HuH-7.5 (cell line): ENCODE results near the gene GOLGA6L6.
"Not testable (repeated sequence)": the region's sequence is repeated elsewhere in the genome, so short reads cannot be mapped to it uniquely, and the experiment has no call there.

ENCODE experiments used
- DNase-seq: peaks from one replicate; pipeline ENCODE4 v3.0.0; 2011; ENCODE audit warnings: low spot score

GOLGA6L6 gene, protein sequence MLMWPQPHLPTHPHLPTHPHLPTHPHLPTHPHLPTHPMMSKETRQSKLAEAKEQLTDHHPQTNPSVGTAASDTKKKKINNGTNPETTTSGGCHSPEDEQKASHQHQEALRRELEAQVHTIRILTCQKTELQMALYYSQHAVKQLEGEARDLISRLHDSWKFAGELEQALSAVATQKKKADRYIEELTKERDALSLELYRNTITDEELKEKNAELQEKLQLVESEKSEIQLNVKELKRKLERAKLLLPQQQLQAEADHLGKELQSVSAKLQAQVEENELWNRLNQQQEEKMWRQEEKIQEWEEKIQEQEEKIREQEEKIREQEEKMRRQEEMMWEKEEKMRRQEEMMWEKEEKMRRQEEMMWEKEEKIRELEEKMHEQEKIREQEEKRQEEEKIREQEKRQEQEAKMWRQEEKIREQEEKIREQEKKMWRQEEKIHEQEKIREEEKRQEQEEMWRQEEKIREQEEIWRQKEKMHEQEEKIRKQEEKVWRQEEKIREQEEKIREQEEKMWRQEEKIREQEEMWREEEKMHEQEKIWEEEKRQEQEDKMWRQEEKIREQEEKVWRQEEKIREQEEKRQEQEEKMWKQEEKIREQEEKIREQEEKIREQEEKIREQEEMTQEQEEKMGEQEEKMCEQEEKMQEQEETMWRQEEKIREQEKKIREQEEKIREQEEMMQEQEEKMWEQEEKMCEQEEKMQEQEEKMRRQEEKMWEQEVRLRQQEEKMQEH

DNA sequence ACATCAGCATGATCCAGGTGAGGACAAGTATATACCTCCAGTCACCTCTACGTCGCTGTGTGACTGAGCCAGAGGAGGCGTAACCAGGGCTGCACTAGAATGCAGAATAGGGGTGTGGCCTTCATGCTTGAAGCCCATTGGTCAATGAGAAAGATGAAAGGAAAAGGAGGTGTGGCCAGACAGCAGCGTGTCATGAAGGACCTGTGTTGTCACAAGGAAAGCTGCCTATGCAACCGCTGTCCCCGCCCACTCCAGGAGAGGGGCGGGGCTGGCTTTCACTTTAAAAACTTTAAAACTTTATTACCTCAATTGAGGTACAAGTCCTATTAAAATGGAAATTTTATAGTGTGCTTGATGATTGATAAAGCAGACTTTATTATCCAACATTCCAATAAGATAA lies at the start of gene GOLGA6L6:
Gene GOLGA6L6, minus strand, starts transcription at position 101 of the 400 bp plus-strand sequence. Its CDS starts 91 bp downstream, at position 10.
- DNase-seq, result not testable (repeated sequence)

GRCh38 chr15:20590069-20590468 lies 48.5 kb upstream of the GOLGA6L6 start:
- not testable (repeated sequence) for DNase-seq

GRCh38 chr15:20586821-20587220 lies 45.2 kb upstream of the GOLGA6L6 start:
- not testable (repeated sequence) for DNase-seq

DNA sequence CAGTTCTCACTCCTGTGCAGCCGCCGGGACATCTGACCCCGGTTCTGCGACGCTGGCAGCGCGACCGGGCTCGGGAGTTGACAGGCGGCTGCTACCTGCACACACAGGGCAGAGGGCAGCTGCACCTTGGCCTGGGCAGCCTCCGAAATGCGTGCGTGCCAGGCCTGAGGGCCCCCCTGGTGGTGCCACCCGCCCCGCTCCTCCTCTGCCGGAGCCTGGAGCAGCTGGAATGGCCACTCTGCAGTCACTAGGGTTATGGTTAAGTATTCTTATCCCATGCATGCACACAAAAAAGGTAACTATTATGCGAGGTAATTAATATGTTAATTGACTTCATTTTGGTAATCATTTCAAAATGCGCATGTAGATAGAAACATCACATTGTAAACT lies 41.1 kb upstream of the GOLGA6L6 start:
- DNase-seq, result not testable (repeated sequence)

GRCh38 chr15:20582109-20582725 lies 40.6 kb upstream of the GOLGA6L6 start:
- DNase-seq, result not testable (repeated sequence)

DNA sequence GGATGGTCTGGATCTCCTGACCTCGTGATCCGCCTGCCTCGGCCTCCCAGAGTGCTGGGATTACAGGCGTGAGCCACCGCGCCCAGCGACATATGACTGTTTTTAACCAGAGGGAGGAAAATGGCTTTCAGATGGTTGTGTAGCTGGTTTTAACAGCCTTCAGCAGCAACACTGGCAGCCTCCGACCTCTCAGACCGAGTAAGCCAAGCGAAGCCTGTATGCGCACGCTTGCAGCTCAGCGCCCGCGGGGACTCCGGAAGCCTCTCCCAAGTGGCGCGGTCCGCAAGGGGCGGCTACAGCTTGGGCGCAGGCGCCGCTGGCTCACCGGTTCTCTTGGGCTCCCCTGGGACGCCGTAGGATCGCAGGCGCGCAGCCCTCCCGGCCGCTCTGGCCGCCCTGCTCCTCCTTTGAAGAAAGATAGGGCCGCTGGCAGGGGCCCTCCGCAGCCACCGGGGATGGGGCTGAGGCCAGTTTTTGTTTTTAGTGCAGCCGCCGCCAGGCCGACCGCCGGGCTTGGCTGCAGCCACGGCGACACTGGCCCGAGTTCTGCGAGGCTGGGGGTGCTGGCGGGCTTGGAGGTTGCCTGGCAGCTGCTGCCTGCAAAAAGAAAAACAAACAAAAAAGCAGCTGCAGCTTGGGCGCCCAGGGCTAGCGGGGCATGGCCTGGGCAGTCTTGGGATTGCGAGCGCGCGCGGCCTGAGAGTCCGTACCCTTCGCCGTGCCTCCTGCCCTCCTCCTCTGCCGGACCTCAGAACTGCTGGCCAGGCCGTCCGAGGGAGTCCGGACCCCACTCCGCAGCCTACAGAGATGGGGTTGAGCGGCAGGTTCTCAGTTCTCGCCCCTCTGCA lies 39.9 kb upstream of the GOLGA6L6 start:
- not testable (repeated sequence) for DNase-seq

DNA sequence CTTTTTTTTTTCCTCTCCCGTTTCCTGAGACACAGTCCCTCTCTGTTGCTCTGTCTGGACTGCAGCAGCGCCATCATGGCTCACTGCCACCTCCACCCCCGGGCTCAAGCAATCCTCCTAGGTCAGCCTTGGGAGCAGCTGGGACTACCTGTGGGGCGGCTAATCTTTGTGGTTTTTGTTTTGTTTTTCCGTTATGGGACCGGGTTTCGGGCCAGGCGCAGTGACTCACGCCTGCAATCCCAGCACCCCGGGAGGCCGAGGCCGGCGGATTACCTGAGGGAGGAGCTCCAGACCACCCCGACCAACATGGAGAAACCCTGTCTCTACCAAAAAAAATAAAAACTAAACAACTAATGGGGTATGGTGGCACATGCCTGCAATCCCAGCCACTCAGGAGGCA lies 38.1 kb upstream of the GOLGA6L6 start:
- not testable (repeated sequence) for DNase-seq

DNA sequence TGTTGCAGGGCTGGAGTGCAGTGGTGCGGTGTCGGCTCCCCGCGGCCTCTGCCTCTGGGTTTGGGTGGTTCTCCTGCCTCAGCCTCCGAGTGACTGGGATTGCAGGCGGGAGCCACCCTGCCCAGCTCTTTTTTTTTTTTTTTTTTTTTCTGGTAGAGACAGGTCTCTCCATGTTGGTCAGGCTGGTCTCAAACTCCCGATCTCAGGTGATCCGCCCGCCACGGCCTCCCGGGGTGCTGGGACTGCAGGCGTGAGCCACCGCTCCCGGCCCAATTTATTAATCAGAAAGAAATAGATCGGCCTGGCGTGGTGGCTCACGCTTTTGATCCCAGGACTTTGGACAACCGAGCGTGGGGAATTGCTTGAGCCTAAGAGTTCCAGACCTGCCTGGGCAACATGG lies 9.7 kb upstream of the GOLGA6L6 start:
- not testable (repeated sequence) for DNase-seq

- DNase-seq, result not testable (repeated sequence)
These were observed 35.5 kb downstream of the GOLGA6L6 start for GRCh38 chr15:20505926-20506658.

DNA sequence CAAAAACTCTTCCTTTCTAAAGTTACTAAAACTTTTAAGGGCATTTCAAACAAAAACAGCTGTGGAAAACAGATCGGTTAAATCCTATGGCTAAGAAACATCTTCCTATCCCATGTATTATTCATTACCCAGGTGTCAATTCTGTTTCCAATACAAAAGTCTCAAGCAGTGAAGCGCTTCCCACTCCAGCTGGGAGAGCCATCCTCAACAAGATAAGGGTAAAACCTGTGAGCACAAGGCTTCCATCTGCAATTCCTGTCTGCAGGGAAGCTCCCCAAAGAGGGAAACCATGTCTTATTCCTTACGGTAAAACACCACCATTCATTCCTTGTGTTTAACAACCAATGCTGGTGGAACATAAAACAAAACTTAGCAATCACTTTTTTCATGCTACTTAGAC lies 38.8 kb downstream of the GOLGA6L6 start:
- DNase-seq, result not testable (repeated sequence)

DNA sequence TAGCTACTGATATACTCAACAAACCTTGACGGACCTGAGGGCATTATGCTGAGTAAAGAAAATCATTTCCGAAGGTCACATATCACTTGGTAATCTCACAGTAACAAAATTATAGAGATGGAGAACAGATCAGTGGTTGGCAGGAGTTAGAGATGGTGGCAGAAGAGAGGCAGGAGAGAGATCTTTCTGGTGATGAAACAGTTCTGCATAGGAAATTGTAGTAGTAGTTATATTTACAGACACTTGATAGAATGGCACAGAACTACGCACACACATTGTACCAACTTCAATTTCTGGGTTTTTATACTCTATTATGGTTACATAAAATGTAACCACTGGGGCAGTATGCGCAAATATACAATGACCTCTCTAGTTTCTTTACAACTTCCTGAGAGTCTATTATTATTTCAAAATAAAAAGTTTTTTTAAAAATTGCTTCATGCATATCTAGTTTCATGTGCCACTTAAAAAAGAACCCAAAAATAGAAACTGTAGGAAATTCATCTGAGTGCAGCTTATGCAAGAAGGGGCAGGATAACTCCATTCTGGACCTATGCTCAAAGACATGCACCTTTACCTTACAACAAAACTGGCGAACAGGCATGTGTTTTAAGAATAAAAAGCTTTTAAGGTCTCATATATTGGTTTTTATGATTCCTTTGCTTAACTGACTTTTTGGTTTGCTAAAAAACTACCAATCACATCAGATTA lies 39.9 kb downstream of the GOLGA6L6 start:
- not testable (repeated sequence) for DNase-seq

DNA sequence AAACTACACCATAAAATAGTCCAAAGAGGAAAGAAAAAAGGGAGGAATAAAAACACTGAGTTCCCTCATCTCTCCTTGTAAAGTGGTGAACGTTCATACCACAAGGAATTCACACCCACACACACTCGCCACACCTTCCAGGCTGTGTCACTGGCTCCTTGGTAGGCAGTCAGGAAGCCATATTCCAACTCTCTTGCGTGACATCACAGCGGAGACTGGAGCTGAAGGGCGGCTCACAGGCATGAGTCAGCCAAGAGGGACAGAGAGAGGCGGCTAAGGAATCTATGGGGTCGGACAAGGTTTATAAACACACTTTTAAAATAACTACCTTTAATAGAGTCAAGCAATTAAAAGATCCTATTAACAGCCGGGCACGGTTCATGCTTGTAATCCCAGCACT lies 43.8 kb downstream of the GOLGA6L6 start:
- not testable (repeated sequence) for DNase-seq

DNA sequence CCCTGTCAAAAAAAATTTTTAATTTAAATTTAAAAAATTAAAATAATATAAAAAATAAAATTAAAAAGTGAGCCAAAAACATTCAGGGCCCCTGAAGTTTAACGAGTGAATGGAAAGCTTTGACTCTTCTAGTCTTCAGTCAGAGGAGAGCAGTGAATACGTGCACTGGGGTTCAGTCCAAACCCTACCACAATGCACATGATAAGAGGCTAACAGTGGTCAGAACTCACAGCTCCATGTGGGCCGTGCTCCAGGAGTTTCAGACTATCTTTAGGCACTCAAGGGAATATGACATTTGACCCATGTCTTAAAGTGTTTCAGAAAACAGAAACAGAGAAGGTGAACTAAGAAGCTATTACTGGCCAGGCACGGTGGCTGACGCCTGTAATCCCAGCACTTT lies 48.6 kb downstream of the GOLGA6L6 start:
- DNase-seq, result not testable (repeated sequence)

- DNase-seq, result not testable (repeated sequence)
These were observed 49.0 kb downstream of the GOLGA6L6 start for GRCh38 chr15:20492598-20492997.

DNA sequence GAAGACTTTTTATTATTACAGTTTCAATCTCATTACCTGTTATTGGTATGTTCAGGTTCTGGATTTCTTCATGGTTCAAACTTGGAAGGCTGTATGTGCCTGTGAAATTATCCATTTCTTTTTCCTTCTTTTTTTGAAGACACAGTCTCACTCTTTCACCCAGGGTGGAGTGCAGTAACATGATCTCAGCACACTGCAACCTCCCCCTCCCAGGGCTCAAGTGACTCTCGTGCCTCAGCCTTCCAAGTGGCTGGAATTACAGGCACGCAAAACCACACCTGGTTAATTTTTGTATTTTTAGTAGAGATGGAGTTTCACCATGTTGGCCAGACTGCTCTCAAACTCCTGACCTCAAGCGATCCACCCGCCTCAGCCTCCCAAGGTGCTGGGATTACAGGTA lies 52.3 kb downstream of the GOLGA6L6 start:
- DNase-seq, result not testable (repeated sequence)
